ENCODE data around the gene PEX3.
"Not testable (repeated sequence)": the region's sequence is repeated elsewhere in the genome, so short reads cannot be mapped to it uniquely, and the experiment has no call there.

The PEX3 gene, protein sequence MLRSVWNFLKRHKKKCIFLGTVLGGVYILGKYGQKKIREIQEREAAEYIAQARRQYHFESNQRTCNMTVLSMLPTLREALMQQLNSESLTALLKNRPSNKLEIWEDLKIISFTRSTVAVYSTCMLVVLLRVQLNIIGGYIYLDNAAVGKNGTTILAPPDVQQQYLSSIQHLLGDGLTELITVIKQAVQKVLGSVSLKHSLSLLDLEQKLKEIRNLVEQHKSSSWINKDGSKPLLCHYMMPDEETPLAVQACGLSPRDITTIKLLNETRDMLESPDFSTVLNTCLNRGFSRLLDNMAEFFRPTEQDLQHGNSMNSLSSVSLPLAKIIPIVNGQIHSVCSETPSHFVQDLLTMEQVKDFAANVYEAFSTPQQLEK

DNA sequence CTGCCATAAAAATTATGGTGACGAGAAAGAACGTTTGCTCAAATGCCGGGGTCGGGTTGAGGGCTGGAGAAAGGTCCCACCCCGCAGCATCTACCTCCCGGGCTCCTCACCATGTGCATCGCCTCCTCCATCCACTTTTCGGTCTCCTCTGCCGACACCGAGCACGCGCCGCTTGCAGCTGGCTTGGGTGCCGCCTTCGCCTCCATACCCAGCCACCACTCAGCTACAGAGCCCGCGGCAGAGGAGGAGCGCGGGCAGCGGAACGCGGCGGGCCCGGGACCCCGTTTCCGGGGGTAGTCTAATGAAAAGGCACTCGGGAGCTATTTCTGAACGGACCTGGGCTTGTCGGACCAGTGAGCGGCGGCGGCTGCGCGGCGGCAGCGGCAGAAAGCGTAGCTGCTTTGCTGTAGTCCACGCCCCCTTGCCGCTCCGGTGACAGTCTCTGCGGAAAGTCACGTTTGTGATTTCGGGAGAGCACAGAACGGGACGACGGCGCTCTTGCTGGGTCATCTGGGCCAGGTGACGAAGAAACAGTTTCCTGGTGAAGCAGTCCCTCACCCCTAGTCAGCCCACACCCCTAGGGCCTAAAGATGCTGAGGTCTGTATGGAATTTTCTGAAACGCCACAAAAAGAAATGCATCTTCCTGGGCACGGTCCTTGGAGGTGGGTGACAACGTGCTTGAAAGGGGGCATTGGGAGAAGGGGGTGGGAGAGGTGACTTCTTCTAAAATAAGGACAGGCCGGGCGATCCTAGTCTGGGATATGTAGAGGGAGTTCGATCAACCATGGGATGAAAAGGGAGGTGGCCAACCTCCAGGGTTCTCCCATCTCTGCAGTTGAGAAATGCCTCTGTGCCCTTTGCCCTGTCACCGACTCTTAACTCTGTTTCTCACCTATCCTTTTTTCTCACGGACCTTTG, at the start of gene PEX3, which contains the start of gene ADAT2:
PEX3 (plus strand) TSS at position 353 of the 919 bp plus-strand sequence; CDS start at position 591, 238 bp downstream.
ADAT2 (minus strand) TSS at position 243 of the 919 bp plus-strand sequence; CDS start at position 206, 37 bp downstream.
- peak; percentile 84 to 96 for DNase-seq

DNA sequence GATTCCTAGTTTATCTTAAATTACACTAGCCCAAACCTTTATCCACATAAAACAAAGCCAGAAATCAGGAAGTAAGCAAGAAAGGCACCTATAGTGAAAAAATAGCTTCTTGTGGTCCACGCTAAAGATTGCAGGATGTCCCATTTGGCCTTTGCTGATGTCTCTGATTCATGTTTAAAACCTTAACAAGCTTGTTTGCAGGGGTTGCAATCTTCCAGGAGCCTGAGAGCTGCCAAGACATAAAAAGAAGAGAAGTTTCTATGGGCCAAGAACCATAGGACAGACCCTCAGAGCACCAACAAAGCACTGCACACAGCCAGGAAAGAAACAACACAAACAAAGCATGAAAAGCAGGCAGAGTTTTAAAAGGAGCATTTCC, 49.5 kb upstream of the PEX3 start:
- no peak for DNase-seq

DNA sequence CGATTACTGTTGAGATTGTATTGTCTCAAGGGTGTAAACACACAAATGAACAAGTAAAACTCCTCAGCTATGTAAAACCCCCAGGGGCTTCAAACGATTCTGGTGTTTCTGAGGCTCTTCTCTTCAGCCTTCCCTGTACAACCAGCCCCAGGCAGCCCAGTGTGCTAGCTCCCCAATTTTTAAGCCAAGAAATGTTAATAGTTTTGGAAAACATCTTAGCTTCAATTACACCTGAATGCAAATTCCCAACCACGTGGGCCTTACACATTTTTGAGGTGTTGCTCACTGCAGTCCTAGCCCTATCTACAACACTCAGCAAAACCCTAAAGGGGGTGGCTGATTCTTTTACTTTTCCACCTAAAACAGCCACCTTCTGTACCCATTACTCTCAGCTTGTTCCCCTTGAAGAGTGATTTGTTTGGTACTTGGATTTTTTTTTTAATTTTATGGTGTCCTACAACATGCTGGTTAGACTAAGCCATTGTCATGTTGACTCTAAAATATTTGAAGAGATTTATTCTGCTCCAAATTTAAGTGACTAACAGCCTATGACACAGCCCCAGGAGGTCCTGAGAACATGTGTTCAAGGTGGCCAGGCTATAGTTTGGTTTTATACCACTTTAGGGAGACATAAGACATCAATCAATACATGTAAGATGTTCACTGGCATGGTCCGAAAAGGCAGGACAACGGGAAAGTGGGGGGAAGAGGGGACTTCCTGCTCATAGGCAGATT, 48.8 kb upstream of the PEX3 start:
- DNase-seq = no peak

DNA sequence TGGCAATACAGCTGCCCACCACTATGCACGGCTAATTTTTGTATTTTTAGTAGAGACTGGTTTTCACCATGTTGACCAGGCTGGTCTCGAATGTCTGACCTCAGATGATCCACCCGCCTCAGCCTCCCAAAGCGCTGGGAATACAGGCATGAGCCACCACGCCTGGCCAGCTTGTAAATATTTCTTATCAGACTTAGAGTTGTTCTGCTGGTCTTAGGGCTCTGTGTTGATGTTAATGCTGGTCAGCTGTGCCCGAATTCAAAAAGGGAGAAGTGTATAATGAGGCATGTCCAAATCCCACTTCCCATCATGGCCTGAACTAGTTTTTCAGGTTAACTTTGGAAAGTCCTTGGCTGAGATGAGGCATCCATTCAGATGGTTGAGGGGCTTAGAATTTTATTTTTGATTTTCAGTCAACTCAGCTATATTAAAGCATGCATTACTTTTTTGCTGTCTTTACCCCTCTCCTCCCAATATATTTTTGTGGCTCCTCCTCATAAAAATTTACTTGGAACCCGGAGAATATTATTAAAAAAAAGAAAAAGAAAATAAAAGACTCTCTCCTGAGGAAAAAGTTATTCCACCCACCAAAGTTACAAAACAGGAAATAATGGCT, 47.8 kb upstream of the PEX3 start:
- no peak for DNase-seq

DNA sequence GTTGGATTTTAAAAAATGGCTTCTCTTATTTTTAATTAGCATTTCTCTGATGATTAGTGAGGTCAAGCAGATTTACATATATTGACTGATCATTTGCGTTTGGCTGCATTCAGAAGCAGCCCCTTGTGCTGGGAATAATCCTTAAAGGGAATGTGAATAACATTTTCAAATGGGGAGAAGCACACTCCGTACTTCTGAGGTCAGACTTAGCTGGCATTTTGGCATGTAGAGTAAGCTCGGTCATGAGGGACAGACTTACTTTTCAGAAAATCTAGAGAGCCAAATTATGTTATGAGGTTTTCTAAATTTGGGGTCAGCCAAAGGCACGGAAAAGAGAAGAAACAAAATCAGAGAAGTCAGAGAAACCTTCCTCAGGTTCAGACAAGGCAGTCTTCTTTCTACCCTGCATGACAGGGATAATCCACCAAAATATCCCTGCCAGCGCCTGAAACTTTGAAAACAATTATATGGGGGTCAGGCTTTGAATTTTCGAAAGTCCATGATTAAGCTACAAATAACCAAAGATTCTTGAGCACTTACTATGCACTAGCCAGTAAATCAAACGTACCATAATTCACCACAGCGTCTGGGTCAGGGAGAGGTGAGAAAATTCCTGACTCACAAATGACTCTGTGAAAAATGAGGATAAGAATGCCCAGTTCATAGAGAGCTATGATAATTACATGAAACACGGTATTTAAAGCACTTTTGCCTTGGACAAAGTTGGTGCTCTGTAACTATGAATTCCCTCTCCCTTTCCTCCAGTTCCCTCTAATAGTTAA, 45.0 kb upstream of the PEX3 start:
- DNase-seq = peak; percentile 29 to 60

DNA sequence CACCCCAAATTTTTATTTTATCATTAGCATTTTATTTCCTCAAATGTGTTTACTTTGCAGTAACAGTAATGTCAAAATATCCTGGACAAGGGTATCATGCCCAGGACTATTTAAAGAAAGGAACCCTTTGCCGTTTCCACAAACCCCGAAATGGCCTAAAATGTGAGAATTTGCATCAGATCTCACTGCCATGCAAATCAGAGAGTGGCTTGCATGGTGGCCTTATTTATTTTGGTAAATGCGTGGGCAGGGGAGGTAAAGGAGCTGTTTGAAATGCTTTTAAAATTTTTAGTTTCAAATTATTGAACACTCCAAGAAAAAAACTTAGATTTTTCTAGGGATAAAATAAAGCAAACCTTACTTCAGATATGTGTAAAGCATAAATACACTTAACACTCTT, 43.9 kb upstream of the PEX3 start:
- peak; percentile 86 for DNase-seq

DNA sequence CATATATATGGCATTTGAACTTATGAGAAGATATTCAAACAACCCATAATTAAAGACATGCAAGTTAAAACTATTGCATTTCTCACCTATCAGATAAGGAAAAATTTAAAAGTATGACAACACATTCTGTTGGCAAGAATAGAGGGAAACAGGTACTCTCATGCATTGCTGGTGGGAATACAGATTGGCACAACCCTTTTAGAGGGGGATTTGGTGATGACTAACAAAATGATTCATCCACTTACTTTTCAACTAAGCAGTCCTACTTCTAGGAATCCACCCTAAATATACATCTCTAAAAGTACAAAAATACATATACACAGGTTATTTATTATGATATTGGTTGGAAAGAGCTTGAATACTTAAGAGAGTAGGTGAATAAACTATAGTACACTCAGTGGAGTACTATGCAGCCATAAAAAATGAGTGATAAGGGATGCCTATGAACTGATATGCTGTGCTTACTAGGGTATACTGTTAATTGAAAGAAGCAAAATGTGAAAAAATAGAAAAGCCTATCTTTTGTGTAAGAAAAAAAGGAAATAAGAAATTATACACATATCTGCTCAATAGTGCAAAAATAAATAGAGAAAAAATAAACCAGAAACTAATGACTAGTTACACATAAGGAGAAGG, 42.3 kb upstream of the PEX3 start:
- DNase-seq = no peak

DNA sequence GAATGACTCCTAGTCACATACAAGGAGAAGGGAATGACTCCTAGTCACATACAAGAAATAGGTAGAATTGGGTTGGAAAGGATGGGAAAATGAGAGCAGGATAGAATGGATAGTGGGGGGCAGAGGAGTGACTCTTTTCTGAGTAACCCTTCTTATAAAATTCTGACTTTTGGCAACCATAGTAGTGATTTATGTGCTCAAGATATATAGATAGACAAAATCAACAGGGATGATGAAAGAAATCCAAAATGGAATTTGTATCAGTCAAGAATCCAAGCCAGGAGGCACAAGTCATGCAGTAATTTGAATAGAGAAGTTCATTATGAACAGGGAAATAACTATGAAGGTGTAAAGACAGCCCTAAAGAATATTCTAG, 41.8 kb upstream of the PEX3 start:
- no peak for DNase-seq

DNA sequence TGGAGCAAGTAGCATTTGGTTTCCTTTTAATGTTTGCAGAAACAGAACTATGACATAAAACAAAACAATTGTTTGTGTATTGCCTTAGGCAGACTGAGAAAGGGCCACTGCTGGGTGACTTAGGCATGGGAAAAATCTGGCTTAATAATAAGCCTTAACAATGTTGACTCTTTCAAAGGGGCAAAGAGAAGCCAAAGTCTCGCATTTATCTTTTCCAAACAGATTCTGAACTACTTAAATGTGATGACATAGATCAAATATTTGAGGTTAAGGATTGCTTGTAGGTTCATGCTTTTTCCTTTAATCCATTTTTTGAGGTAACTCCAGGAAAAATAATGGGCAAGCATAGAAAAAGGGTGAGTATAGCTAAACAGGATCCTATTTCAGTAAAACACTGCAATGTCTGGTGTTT, 39.7 kb upstream of the PEX3 start:
- DNase-seq = no peak

DNA sequence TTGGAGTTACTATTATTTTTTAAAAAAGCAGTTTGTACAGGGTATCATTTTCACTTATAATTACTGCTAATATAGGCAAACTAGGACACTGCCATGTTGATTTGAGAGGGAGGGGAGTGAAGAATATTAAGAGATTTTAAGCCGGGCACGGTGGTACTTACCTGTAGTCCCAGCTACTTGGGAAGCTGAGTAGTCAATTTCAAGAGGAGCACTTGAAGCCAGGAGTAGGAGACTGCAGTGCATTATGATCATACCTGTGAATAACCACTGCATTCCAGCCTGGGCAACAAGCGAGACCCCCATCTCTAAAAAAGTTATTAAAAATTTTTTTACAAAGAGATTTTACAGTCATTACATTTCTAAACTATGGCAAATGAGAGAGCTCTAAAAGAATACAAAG, 35.8 kb upstream of the PEX3 start:
- DNase-seq = no peak

DNA sequence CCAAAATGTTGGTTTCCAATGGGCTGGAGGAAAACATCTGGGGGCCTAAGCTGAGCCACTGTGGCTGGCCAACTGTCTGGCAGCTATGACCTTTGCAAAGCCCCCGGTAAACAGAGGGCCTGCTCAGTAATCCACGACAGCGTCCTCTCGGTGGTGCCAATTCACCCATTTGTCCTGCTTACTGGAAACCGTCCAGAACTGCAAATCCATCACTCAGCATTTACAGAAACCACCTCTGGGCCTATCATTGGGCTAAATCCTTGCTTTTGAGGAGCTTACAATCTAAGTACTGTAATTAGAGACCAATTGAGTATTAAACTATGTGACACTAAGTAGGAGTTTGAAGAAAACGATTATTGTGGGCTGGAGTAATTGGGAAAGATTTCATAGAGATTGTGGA, 31.1 kb upstream of the PEX3 start:
- DNase-seq = no peak

DNA sequence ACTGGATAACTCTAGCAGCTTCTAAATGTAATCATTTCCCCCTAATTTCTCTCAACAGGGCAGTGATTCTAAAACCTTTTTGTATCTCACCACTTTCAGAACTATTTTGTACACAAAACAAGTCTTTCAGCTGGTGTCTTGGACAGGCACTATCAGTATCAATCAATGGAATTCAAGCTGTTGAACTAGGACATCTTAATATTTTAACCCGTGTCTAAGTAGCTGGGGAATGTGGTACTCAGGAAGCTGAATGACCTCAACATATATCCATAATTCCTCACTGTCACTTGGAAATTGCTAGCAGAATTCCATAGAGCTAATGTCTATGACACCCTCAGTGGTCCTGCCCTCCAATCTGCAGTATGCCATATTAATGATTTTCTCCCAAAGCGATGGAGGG, 24.6 kb upstream of the PEX3 start:
- no peak for DNase-seq

DNA sequence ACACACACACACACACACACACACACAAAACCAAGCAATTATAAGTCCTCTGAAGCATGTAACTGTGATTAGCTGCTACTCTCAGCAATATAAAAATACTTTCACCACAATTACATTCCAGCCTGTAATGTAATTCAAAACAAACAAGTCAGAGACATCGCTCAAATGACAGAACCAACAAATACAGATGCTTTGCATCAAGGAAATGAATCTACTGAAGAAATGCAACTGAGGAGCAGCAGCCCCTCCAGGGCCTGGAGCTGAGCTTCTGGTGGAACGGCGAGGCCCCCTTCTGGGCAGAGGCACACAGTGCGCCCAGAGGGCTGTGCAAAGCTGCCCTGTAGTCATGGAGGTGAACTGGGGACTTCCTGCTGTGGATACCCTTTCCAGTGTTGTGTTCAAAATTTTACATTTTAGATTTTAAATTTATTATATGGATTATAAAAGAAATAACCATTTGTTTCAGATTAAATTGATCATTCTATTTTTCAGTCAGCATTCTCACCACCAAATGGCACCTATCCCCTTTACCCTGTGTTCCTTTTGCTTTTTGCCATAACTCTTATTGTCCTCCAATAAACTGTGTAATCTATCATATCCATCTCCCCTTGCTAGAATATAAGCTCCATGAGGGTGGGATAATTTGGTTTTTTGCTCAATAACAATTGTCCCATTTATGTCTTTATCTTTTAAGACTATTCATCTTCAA, 23.3 kb upstream of the PEX3 start:
- peak; percentile 80 to 90 for DNase-seq

DNA sequence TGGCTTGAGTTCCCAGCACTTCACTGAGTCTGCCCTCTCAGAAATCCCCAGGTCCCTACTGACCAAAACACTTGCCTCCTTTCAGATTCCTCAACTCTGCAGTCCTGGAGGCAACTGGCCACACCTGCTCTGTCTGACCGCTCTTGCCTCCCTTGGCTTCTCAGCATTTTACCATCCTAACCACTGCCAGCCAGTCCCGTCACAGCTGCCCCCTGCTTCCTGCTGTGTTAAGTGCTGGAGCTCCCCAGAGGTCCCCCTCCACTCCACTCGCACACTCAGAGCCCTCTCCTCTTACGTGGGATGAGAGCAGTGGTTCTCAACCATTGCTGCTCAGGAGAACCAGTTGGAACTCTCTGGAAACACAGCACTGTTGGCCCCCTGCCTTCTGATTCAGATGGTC, 20.6 kb upstream of the PEX3 start:
- DNase-seq = no peak

DNA sequence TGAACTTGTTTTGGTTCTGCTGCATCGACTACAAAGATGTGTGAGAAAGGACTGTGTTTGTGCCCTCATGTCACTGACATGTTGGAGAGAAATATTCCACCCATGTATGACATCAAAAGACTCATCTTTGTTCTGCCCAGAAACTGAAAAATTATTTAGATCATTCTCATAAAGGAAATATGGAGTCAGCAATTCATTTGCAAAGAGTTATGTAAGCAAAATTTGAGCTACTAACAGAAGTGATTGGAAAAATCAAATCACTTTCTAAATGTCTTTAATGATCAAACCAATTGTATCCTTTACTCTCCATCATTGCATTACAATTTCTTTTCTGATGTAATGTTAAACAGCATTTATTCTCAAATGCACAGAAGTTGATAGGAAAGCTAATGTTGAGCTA, 19.4 kb upstream of the PEX3 start:
- DNase-seq = no peak

DNA sequence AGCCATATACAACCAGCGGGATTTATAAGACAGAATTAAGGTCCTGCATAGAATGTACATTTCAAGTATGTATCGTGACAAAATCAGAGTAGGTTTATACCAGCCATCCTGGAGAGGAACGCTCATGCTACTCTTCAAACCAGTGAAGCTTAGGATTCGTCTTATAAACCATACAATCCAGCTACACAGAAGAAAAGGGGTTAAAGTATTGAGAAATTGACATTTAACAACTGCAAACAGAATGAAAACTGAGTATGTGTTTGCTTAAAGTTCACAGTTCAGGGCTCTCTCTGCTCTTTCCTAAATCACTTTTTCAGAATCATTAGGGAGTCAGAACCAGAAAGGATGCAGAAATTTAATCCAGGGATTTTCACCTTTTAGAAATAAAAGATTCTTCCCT, 18.0 kb upstream of the PEX3 start:
- no peak for DNase-seq

DNA sequence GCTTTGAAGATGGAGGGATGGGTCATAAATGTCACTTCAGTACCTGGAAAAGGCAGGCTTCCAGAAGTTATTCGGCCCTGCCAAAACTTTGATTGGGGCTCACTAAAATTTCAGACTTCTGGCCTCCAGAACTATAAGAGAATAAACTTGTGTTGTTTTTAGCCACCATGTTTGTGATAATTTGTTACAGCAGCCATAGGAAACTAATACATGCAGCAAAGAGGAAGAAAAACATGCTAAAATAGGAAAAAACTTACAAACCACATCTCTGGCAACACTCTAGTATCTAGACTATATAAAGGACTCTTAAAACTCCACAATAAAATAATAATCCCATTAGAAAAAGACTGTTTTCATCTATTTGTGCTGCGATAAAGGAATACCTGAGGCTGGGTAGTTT, 9.6 kb upstream of the PEX3 start:
- DNase-seq = no peak

DNA sequence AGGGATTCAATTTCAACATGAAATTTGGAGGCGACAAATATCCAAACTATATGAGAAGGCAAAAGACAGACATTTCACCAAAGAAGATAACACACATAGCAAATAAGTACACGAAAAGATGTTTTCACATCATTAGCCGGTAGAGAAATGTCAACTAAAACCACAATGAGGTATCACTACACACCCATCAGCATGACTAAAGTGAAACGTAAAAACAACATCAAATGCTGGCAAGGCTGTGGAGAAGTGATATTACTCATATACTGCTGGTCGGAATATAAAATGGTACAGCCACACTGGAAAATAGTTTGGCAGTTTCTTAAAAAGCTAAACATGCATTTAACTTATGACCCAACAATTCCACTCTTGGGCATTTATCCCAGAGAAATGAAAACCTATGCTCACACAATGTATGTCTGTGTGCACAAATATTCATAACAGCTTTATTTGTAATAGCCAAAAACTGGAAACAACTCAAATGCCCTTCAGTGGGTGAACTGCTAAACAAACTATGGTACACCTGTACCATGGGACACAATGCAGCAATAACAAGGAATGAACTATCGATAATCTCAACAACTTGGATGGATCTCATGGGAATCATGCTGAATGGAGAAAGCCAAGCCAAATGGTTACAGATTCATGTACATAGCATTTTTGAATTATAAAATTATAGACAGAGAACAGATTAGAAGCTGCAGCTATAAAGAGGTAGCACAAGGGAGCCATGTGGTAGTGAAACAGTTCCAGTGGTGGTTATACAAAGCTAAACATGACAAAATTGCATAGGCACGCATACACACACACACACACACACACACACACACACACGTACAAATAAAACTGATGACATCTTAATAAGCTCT, 8.7 kb upstream of the PEX3 start:
- no peak for DNase-seq

DNA sequence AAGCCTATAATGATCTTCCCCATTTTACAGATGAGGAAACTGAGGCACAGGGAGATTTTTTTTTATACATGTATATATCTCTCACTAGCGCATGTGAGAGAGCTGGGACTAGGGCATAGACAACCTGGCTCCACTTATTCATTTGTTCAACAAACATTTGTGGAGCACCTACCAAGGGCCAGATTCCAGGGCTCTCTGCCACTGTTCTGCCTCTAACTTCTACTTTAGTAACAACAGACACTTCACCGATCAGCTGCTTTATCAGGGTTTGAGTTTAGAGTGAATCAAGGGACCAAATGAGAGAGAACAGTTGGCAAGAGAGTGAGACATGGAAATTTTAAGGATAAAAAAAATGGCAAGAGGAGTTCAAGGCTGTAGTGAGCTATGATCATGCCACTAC, 7.5 kb upstream of the PEX3 start:
- no peak for DNase-seq

DNA sequence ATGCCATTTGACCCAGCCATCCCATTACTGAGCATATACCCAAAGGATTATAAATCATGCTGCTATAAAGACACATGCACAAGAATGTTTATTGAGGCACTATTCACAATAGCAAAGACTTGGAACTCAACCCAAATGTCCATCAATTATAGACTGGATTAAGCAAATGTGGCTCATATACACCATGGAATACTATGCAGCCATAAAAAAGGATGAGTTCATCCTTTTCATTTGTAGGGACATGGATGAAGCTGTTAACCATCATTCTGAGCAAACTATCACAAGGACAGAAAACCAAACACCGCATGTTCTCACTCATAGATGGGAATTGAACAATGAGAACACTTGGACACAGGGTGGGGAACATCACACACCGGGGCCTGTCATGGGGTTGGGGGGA, 2.7 kb upstream of the PEX3 start:
- DNase-seq = not testable (repeated sequence)

All from NCI-H526 (cell line).